Esophagus squamous epithelium (tissue), 4 donors: ENCODE results near the gene KRCC1.

ENCODE experiments used
- CTCF ChIP-seq, 6 experiments: fragments of 450-650 bp in 4 of 6; fragments of 200-600 bp in 2 of 6; sonication (generic) in 2 of 6; IDR thresholded peaks; one replicate each; pipeline ENCODE4 v1.5.1; 2016 to 2019; ENCODE audit warnings: antibody characterized with exemption in 6 of 6, mild to moderate bottlenecking in 4 of 6, moderate library complexity in 4 of 6
- POLR2A ChIP-seq, 4 donors: fragments of 450-650 bp; IDR thresholded peaks; one replicate each; pipeline ENCODE4 v1.6.1; 2017; ENCODE audit warnings: antibody characterized with exemption in 4 of 4, mild to moderate bottlenecking in 4 of 4, moderate library complexity in 3 of 4

GRCh38 chr2:88006912-88007439, 48.6 kb downstream of the KRCC1 start:
- TF ChIP-seq CTCF (IDR thresholded peaks at IDR 0.05) (no peak), POLR2A (IDR thresholded peaks at IDR 0.05) (no peak)
